ENCODE measurements around the gene ACOT4.

The ACOT4 gene

GRCh38 chr14:73634011-73634833 lies 42.5 kb downstream of the ACOT4 start (continued):
- peak; percentile 25; the same call in 1 of the 2 replicates for TF ChIP-seq ZNF561 (tag by site-specific recombination; IDR thresholded peaks at IDR 0.05; ENCODE audit: borderline replicate concordance)
- no peak for TF ChIP-seq ZBTB1 (tag by site-specific recombination; IDR thresholded peaks at IDR 0.05)
- TF ChIP-seq HOXA7 (CRISPR knock-in tag; IDR thresholded peaks at IDR 0.05; ENCODE audit: borderline replicate concordance) = no peak
- TF ChIP-seq SP7 (tag by site-specific recombination; IDR thresholded peaks at IDR 0.05) = no peak
- no peak for TF ChIP-seq ZNF19 (tag by site-specific recombination; IDR thresholded peaks at IDR 0.05; ENCODE audit: low read depth)
- no peak for TF ChIP-seq ZNF677 (tag by site-specific recombination; IDR thresholded peaks at IDR 0.05)
- TF ChIP-seq ZSCAN30 (tag by site-specific recombination; IDR thresholded peaks at IDR 0.05) = peak; percentile 40
- no peak for TF ChIP-seq ZNF645 (tag by site-specific recombination; IDR thresholded peaks at IDR 0.05)
- TF ChIP-seq TSHZ1 (tag by site-specific recombination; IDR thresholded peaks at IDR 0.05; ENCODE audit: borderline replicate concordance) = no peak
- TF ChIP-seq ZNF37A (tag by site-specific recombination; IDR thresholded peaks at IDR 0.05) = no peak
- TF ChIP-seq ZIC2 (tag by site-specific recombination; IDR thresholded peaks at IDR 0.05) = peak; percentile 21; the same call in 1 of the 2 replicates
- TF ChIP-seq ZNF837 (tag by site-specific recombination; IDR thresholded peaks at IDR 0.05) = no peak
- no peak for TF ChIP-seq ZSCAN5A (tag by site-specific recombination; IDR thresholded peaks at IDR 0.05)
- TF ChIP-seq ZNF398 (tag by site-specific recombination; IDR thresholded peaks at IDR 0.05) = no peak
- no peak for TF ChIP-seq SP3 (tag by site-specific recombination; IDR thresholded peaks at IDR 0.05)
- no peak for TF ChIP-seq ZNF654 (tag by site-specific recombination; IDR thresholded peaks at IDR 0.05; ENCODE audit: low read depth)
- TF ChIP-seq PRDM10 (tag by site-specific recombination; IDR thresholded peaks at IDR 0.05) = peak; percentile 48; the same call in 1 of the 2 replicates
- TF ChIP-seq ZNF223 (tag by site-specific recombination; IDR thresholded peaks at IDR 0.05) = no peak
- no peak for TF ChIP-seq ZNF302 (tag by site-specific recombination; IDR thresholded peaks at IDR 0.05; ENCODE audit: low read depth)
- TF ChIP-seq ZNF76 (tag by site-specific recombination; IDR thresholded peaks at IDR 0.05; ENCODE audit: borderline replicate concordance, low read depth) = 0 out of 2 replicates have a peak, but pooled peaks have one; percentile 13
- TF ChIP-seq GLIS2 (tag by site-specific recombination; IDR thresholded peaks at IDR 0.05) = peak; percentile 47; the same call in 1 of the 2 replicates
- TF ChIP-seq ZNF404 (tag by site-specific recombination; IDR thresholded peaks at IDR 0.05) = no peak
- TF ChIP-seq INSM2 (tag by site-specific recombination; IDR thresholded peaks at IDR 0.05) = no peak
- TF ChIP-seq ZNF114 (tag by site-specific recombination; IDR thresholded peaks at IDR 0.05) = no peak
- TF ChIP-seq ZNF121 (tag by site-specific recombination; IDR thresholded peaks at IDR 0.05) = no peak
